NCI-H748 (cell line): ENCODE measurements around the gene VAC14.
A peak's percentile ranks its signal among the peaks of the same experiment; 100 is the strongest.
"Not testable (repeated sequence)": the region's sequence is repeated elsewhere in the genome, so short reads cannot be mapped to it uniquely, and the experiment has no call there.

Source experiments
- DNase-seq: peaks from one replicate; lab custom pipeline; 2025; ENCODE audit not compliant: unreplicated experiment; lab: John Stamatoyannopoulos, UW

VAC14 gene

GRCh38 chr16:70648606-70649005 is 152.4 kb downstream of the VAC14 start:
- no peak for DNase-seq

- no peak for DNase-seq
Measured at GRCh38 chr16:70647441-70648359, 153.3 kb downstream of the VAC14 start.

- DNase-seq: no peak
Measured at GRCh38 chr16:70646260-70647241, 154.4 kb downstream of the VAC14 start, which contains the start of gene IL34. TSS of gene IL34 (plus strand) at chr16:70646559. CDS start at chr16:70646948, 389 bp downstream.

GRCh38 chr16:70644763-70645597 is 156.0 kb downstream of the VAC14 start:
- DNase-seq: peak; percentile 3

- DNase-seq: not testable (repeated sequence)
Measured at GRCh38 chr16:70643264-70643663, 157.7 kb downstream of the VAC14 start.

- no peak for DNase-seq
Measured at GRCh38 chr16:70642633-70643032, 158.3 kb downstream of the VAC14 start.

- DNase-seq: no peak
Measured at GRCh38 chr16:70638814-70639792, 161.9 kb downstream of the VAC14 start.
